ENCODE measurements around the gene TADA1.

Gene TADA1

GRCh38 chr1:166875734-166876539 lies at the start of gene TADA1:
Gene TADA1 (minus strand): TSS chr1:166876264. CDS start chr1:166876233, 31 bp downstream.
- DNase-seq: peak; percentile 97

- DNase-seq: no peak
Measured at GRCh38 chr1:166924823-166925541, 48.9 kb upstream of the TADA1 start.

GRCh38 chr1:166920561-166921475 lies 44.8 kb upstream of the TADA1 start:
- DNase-seq: no peak

- no peak for DNase-seq
Measured at GRCh38 chr1:166918956-166919316, 42.9 kb upstream of the TADA1 start.

- DNase-seq: no peak
Measured at GRCh38 chr1:166918088-166918955, 42.3 kb upstream of the TADA1 start.

GRCh38 chr1:166915941-166916340 lies 39.9 kb upstream of the TADA1 start:
- DNase-seq: no peak

GRCh38 chr1:166915042-166915441 lies 39.0 kb upstream of the TADA1 start:
- DNase-seq: no peak

- DNase-seq: no peak
Measured at GRCh38 chr1:166914111-166914510, 38.0 kb upstream of the TADA1 start.

- DNase-seq: no peak
Measured at GRCh38 chr1:166911624-166912023, 35.6 kb upstream of the TADA1 start.

- peak; percentile 86 for DNase-seq
Measured at GRCh38 chr1:166910396-166910994, 34.4 kb upstream of the TADA1 start.

- no peak for DNase-seq
Measured at GRCh38 chr1:166908942-166909341, 32.9 kb upstream of the TADA1 start.

- DNase-seq: no peak
Measured at GRCh38 chr1:166907763-166908162, 31.7 kb upstream of the TADA1 start.

- no peak for DNase-seq
Measured at GRCh38 chr1:166907051-166907450, 31.0 kb upstream of the TADA1 start.

GRCh38 chr1:166906647-166907046 lies 30.6 kb upstream of the TADA1 start:
- DNase-seq: no peak

- no peak for DNase-seq
Measured at GRCh38 chr1:166905900-166906299, 29.8 kb upstream of the TADA1 start.

- no peak for DNase-seq
Measured at GRCh38 chr1:166905136-166905535, 29.1 kb upstream of the TADA1 start.

- no peak for DNase-seq
Measured at GRCh38 chr1:166903232-166903631, 27.2 kb upstream of the TADA1 start.

GRCh38 chr1:166902279-166902678 lies 26.2 kb upstream of the TADA1 start:
- DNase-seq: no peak

- DNase-seq: no peak
Measured at GRCh38 chr1:166900987-166901386, 24.9 kb upstream of the TADA1 start.

- DNase-seq: no peak
Measured at GRCh38 chr1:166899769-166900168, 23.7 kb upstream of the TADA1 start.

GRCh38 chr1:166895766-166896165 lies 19.7 kb upstream of the TADA1 start:
- no peak for DNase-seq

GRCh38 chr1:166889776-166890175 lies 13.7 kb upstream of the TADA1 start:
- no peak for DNase-seq
